H1 (cell line): Measurements from ENCODE around the gene COL20A1. TPM values are rescaled to one million over a fixed set of nuclear protein-coding genes. Genes with fewer than 3 reads are reported as not detected.

Source experiments
- CTCF ChIA-PET: fragments of 300-600 bp; sonication (Branson Sonifier 250); formaldehyde crosslinking; loops from one replicate; lab custom pipeline; 2021; ENCODE audit not compliant: partially characterized antibody; lab: Charles Lee
- POLR2A ChIA-PET: fragments of 300-600 bp; sonication (Branson Sonifier 250); formaldehyde crosslinking; loops from one replicate; lab custom pipeline; 2021; ENCODE audit warnings: inconsistent platforms; ENCODE audit not compliant: partially characterized antibody; lab: Charles Lee
- DNase-seq, 2 experiments: peaks; one replicate each; pipeline versions ENCODE4 v3.0.0 to v3.0.0-alpha.2; 2010 to 2022; ENCODE audit warnings: low spot score in 2 of 2, low read depth in 1 of 2, mixed read lengths in 1 of 2
- FAIRE-seq: peaks from 2 replicates; lab custom pipeline; 2011; peaks lifted over from hg19 to GRCh38; lab: Jason Lieb, UNC
- H2AFZ ChIP-seq: 2 replicates; pipeline ENCODE4 v1.8.1; 2012; ENCODE audit warnings: low read length, inconsistent platforms
- H2AK5ac ChIP-seq: 2 replicates; pipeline ENCODE4 v1.6.1; 2013; ENCODE audit warnings: low read depth, low read length
- H2BK120ac ChIP-seq: replicated peaks from 2 replicates; pipeline ENCODE3; 2013; ENCODE audit warnings: low read depth, low read length, inconsistent platforms
- H2BK12ac ChIP-seq: 2 replicates; pipeline ENCODE4 v1.6.1; 2013; ENCODE audit warnings: low read depth, low read length
- H2BK15ac ChIP-seq: 2 replicates; pipeline ENCODE4 v1.6.1; 2013; ENCODE audit warnings: low read length
- H2BK20ac ChIP-seq: 2 replicates; pipeline ENCODE4 v1.6.1; 2013; ENCODE audit warnings: low read length
- H2BK5ac ChIP-seq: 2 replicates; pipeline ENCODE4 v1.6.1; 2013; ENCODE audit warnings: low read depth, low read length
- H3K14ac ChIP-seq: 2 replicates; pipeline ENCODE4 v1.6.1; 2013; ENCODE audit warnings: inconsistent platforms; ENCODE audit not compliant: insufficient read length
- H3K18ac ChIP-seq: 2 replicates; pipeline ENCODE4 v1.6.1; 2013; ENCODE audit warnings: low read length; ENCODE audit errors: extremely low read depth
- H3K23ac ChIP-seq: 2 replicates; pipeline ENCODE4 v1.6.1; 2013; ENCODE audit warnings: inconsistent platforms; ENCODE audit not compliant: insufficient read length
- H3K23me2 ChIP-seq: 2 replicates; pipeline ENCODE4 v1.6.1; 2013; ENCODE audit warnings: low read depth, low read length
- H3K27ac ChIP-seq: 2 replicates; pipeline ENCODE4 v1.6.1; 2011; ENCODE audit warnings: low read depth, low read length, inconsistent platforms
- H3K27me3 ChIP-seq, 4 experiments: replicated peaks in 1 of 4; 1 replicate in 1 of 4; 2 replicates in 3 of 4; pipeline versions ENCODE4 v1.6.1 to v1.8.1; 2011 to 2013; ENCODE audit warnings: low read length in 3 of 4, mild to moderate bottlenecking in 3 of 4, inconsistent platforms in 2 of 4, mixed read lengths in 2 of 4, moderate library complexity in 1 of 4; ENCODE audit not compliant: control insufficient read depth in 3 of 4, insufficient read depth in 3 of 4; ENCODE audit errors: extremely low read depth in 1 of 4
- H3K36me3 ChIP-seq, 4 experiments: 2 replicates each; pipeline versions ENCODE4 v1.6.1 to v1.8.1; 2011 to 2013; ENCODE audit warnings: mild to moderate bottlenecking in 4 of 4, low read length in 3 of 4, moderate library complexity in 2 of 4, control low read depth in 1 of 4, inconsistent platforms in 1 of 4; ENCODE audit not compliant: insufficient read depth in 4 of 4, control insufficient read depth in 2 of 4
- H3K4ac ChIP-seq: replicated peaks from 2 replicates; pipeline ENCODE3; 2013; ENCODE audit warnings: low read length, low read depth, mixed read lengths, inconsistent platforms; ENCODE audit not compliant: insufficient read length
- H3K4me1 ChIP-seq, 4 experiments: replicated peaks in 1 of 4; 1 replicate in 1 of 4; 2 replicates in 3 of 4; pipeline versions ENCODE4 v1.6.1 to v1.8.1; 2011 to 2013; ENCODE audit warnings: low read length in 3 of 4, inconsistent platforms in 2 of 4, mixed read lengths in 1 of 4; ENCODE audit not compliant: insufficient read depth in 4 of 4, control insufficient read depth in 3 of 4
- H3K4me2 ChIP-seq, 2 experiments: 2 replicates each; pipeline versions ENCODE4 v1.6.1 to v1.8.1; 2011 to 2013; ENCODE audit warnings: low read depth in 2 of 2, low read length in 2 of 2, control low read depth in 1 of 2, inconsistent platforms in 1 of 2, mild to moderate bottlenecking in 1 of 2; ENCODE audit not compliant: insufficient read depth in 1 of 2
- H3K4me3 ChIP-seq, 4 experiments: fragments of 200-600, 300-600 bp in 1 of 4; sonication (generic), shearing (Covaris generic), sonication (Bioruptor Twin) in 1 of 4; 2 replicates each; pipeline versions ENCODE4 v1.5.1 to v1.8.1; 2011 to 2016; ENCODE audit warnings: low read length in 4 of 4, low read depth in 3 of 4, control low read depth in 2 of 4, inconsistent platforms in 2 of 4, mild to moderate bottlenecking in 2 of 4, mixed read lengths in 1 of 4, moderate library complexity in 1 of 4; ENCODE audit not compliant: insufficient read depth in 2 of 4; ENCODE audit errors: extremely low read depth in 1 of 4
- H3K56ac ChIP-seq: replicated peaks from 2 replicates; pipeline ENCODE3; 2013; ENCODE audit warnings: low read depth, mild to moderate bottlenecking, mixed read lengths, low read length, inconsistent platforms; ENCODE audit not compliant: insufficient read length
- H3K79me1 ChIP-seq: 2 replicates; pipeline ENCODE4 v1.6.1; 2013; ENCODE audit warnings: low read depth, low read length, control low read depth
- H3K79me2 ChIP-seq, 2 experiments: 2 replicates each; pipeline versions ENCODE4 v1.6.1 to v1.8.1; 2012 to 2013; ENCODE audit warnings: low read length in 2 of 2, mild to moderate bottlenecking in 2 of 2, inconsistent platforms in 1 of 2; ENCODE audit not compliant: insufficient read depth in 2 of 2, control insufficient read depth in 1 of 2
- H3K9ac ChIP-seq, 4 experiments: replicated peaks in 1 of 4; 1 replicate in 1 of 4; 2 replicates in 3 of 4; pipeline versions ENCODE4 v1.6.1 to v1.8.1; 2011 to 2013; ENCODE audit warnings: low read depth in 3 of 4, low read length in 3 of 4, control low read depth in 2 of 4, mild to moderate bottlenecking in 2 of 4, moderate library complexity in 2 of 4, inconsistent platforms in 1 of 4; ENCODE audit errors: extremely low read depth in 1 of 4
- H3K9me3 ChIP-seq, 2 experiments: 2 replicates each; pipeline versions ENCODE4 v1.6.1 to v1.8.1; 2012 to 2013; ENCODE audit warnings: mild to moderate bottlenecking in 2 of 2, moderate library complexity in 2 of 2, control low read depth in 1 of 2, inconsistent platforms in 1 of 2, low read depth in 1 of 2, low read length in 1 of 2, mixed read lengths in 1 of 2; ENCODE audit not compliant: insufficient read depth in 2 of 2
- H4K20me1 ChIP-seq, 2 experiments: replicated peaks in 1 of 2; 2 replicates each; pipeline versions ENCODE3 to v1.8.1; 2011 to 2013; ENCODE audit warnings: inconsistent platforms in 2 of 2, low read length in 2 of 2, mild to moderate bottlenecking in 1 of 2; ENCODE audit not compliant: insufficient read depth in 2 of 2, control insufficient read depth in 1 of 2
- H4K5ac ChIP-seq: 2 replicates; pipeline ENCODE4 v1.6.1; 2013; ENCODE audit warnings: low read length, low read depth, mixed read lengths, inconsistent platforms; ENCODE audit not compliant: insufficient read length
- H4K8ac ChIP-seq: 2 replicates; pipeline ENCODE4 v1.8.0; 2013; ENCODE audit warnings: mild to moderate bottlenecking, moderate library complexity, low read length, inconsistent platforms; ENCODE audit not compliant: insufficient read depth; ENCODE audit errors: extremely low read depth
- H4K91ac ChIP-seq: replicated peaks from 2 replicates; pipeline ENCODE3; 2013; ENCODE audit warnings: low read length, mixed read lengths, inconsistent platforms; ENCODE audit not compliant: insufficient read length
- CHD2 ChIP-seq: IDR thresholded peaks from 2 replicates; pipeline ENCODE4 v1.6.1; 2012; ENCODE audit warnings: low read length, improper control_type of control experiment
- EZH2 ChIP-seq: fragments of 200-600 bp; sonication (generic); IDR thresholded peaks from 2 replicates; pipeline ENCODE4 v1.7.1; 2012; ENCODE audit warnings: low read depth, mild to moderate bottlenecking, moderate library complexity, low read length, inconsistent platforms; ENCODE audit not compliant: severe bottlenecking
- HDAC2 ChIP-seq, 2 experiments: fragments of 300-600 bp in 1 of 2; sonication (generic) in 1 of 2; IDR thresholded peaks; 2 replicates each; pipeline ENCODE4 v1.6.1; 2011 to 2012; ENCODE audit warnings: low read depth in 2 of 2, low read length in 2 of 2, mild to moderate bottlenecking in 2 of 2, moderate library complexity in 2 of 2, borderline replicate concordance in 1 of 2, inconsistent platforms in 1 of 2
- POU5F1 ChIP-seq: IDR thresholded peaks from 2 replicates; pipeline ENCODE4 v1.6.1; 2011; ENCODE audit warnings: low read depth, mild to moderate bottlenecking, low read length, moderate library complexity
- SP1 ChIP-seq: IDR thresholded peaks from 2 replicates; pipeline ENCODE4 v1.6.1; 2011; ENCODE audit warnings: low read depth, low read length
- TCF12 ChIP-seq: IDR thresholded peaks from 2 replicates; pipeline ENCODE4 v1.6.1; 2011; ENCODE audit warnings: low read depth, mild to moderate bottlenecking, low read length
- WGBS, 2 experiments: shearing (Covaris generic) in 1 of 2; methylation state at CpG; one replicate each; pipeline versions ENCODE4 v1.1.6 to v1.1.7; 2013 to 2015; ENCODE audit warnings: low lambda C conversion rate in 2 of 2, mixed read lengths in 2 of 2, inconsistent platforms in 1 of 2, low coverage in 1 of 2, missing lambda C conversion rate in 1 of 2; ENCODE audit not compliant: insufficient replicate concordance in 2 of 2, insufficient coverage in 1 of 2, insufficient read length in 1 of 2; ENCODE audit errors: extremely low coverage in 1 of 2, missing lambda C conversion rate in 1 of 2; 5-methylcytosine and 5-hydroxymethylcytosine counted together
- polyA plus RNA-seq, 7 experiments: library from polyadenylated mRNA; depleted of rRNA in 3 of 7; stranded (reverse) in 5 of 7; unstranded in 2 of 7; fragments of >200 nt in 5 of 7; fragments of 200-250 nt in 2 of 7; gene quantifications; 1 replicate in 5 of 7; 2 replicates in 1 of 7; 4 replicates in 1 of 7; pipeline versions ENCODE4 v1.2.1 to v1.2.3, GENCODE V29; 2011 to 2013; ENCODE audit warnings: missing spikeins in 2 of 7, mixed read lengths in 2 of 7
- total RNA-seq: library from RNA; stranded (reverse); fragmentation: NEBNext Ultra II Directional; extraction: Animal tissue kit (Norgen Biotek cat#: 25700); gene quantifications from 2 replicates; pipeline ENCODE4 v1.2.1, GENCODE V29; 2021

COL20A1 gene
- total and polyA plus RNA-seq, 2 of the 8 experiments (the other 6 are each of a cell fraction or from before 2014, with no cell fraction given), result 0.19 to 0.21 TPM

DNA sequence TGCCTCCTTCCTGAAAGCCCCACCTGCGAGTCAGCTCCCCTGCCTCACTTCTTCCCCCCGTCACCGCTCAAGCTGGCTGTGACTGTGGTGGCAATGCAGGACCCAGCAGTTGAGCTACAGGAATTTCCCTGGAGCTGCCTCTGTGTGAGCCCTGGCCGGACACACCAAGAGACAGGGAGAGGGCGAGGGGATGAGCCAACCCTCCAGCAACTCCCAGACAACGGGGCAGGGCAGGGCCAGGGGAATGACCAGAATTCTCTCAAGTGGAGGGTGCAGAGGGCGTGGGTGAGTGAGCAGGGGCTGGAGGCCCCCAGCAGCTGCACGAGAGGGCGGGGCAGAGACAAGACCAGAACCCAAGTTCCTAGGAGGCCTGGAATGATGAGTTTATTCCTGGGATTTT lies 25.3 kb upstream of the COL20A1 start:
- H2BK120ac ChIP-seq, result no peak overlapping the region
- H3K56ac ChIP-seq, result no peak overlapping the region
- no peaks in the 10 kb centered on the region for H3K79me2 ChIP-seq
- H2AK5ac ChIP-seq, result no peak overlapping the region
- no peak overlapping the region for H2BK5ac ChIP-seq
- H3K4ac ChIP-seq, result no peak overlapping the region
- no peak overlapping the region for H2AFZ ChIP-seq
- no peak overlapping the region for H3K4me2 ChIP-seq
- no peak for DNase-seq
- FAIRE-seq, result no peak
- H3K79me1 ChIP-seq, result no peaks in the 10 kb centered on the region
- H3K23me2 ChIP-seq, result no peaks in the 10 kb centered on the region
- no peak overlapping the region for H3K27ac ChIP-seq
- H3K18ac ChIP-seq, result no peak overlapping the region
- no peak overlapping the region for H3K4me3 ChIP-seq
- CTCF ChIA-PET, result interaction anchor here (1.0 to 11.0 kb wide), 2 partner anchors 43 to 106 kb away, joined by 3 to 63 read pairs; no protein-coding TSS in a partner anchor
- H3K27me3 ChIP-seq, result peaks cover 0 to 2% (median 0%) of the 10 kb centered on the region in 4 experiments; a peak in 2 of 7 replicates
- H3K4me1 ChIP-seq, result peaks cover 0 to 2% (median 0%) of the 10 kb centered on the region in 4 experiments; a peak in 2 of 7 replicates
- no peak overlapping the region for H4K8ac ChIP-seq
- TF ChIP-seq HDAC2 (IDR thresholded peaks at IDR 0.05; ENCODE audit: borderline replicate concordance in 1 of 2, low read depth in 2 of 2, low read length in 2 of 2) (no peak), SP1 (no peak), CHD2 (no peak), POU5F1 (no peak), EZH2 (no peak), TCF12 (no peak)
- no peak overlapping the region for H3K23ac ChIP-seq
- H2BK20ac ChIP-seq, result no peak overlapping the region
- H4K5ac ChIP-seq, result no peak overlapping the region
- H2BK12ac ChIP-seq, result no peak overlapping the region
- 85% methylated on average over 9 of the region's 9 CpGs; no CpG with 5 or more reads in 1 of the 2 experiments for whole genome bisulfite sequencing, 2 experiments
- no peak overlapping the region for H3K9ac ChIP-seq
- H4K91ac ChIP-seq, result no peak overlapping the region
- POLR2A ChIA-PET, result interaction anchor here (1.6 kb wide), 1 partner anchor 13 kb away, joined by 4 read pairs; no protein-coding TSS in a partner anchor
- H3K36me3 ChIP-seq, result no peaks in the 10 kb centered on the region
- H4K20me1 ChIP-seq, result peaks cover 2 to 3% of the 10 kb centered on the region in 2 experiments
- H3K9me3 ChIP-seq, result no peaks in the 10 kb centered on the region
- no peak overlapping the region for H3K14ac ChIP-seq
- no peak overlapping the region for H2BK15ac ChIP-seq
